ENCODE results near the gene MARCHF6. TPM values are rescaled to one million over a fixed set of nuclear protein-coding genes. Genes with fewer than 3 reads are reported as not detected.
"Not testable (repeated sequence)": the region's sequence is repeated elsewhere in the genome, so short reads cannot be mapped to it uniquely, and the experiment has no call there.

The MARCHF6 gene
- total RNA-seq, 1 experiment from 2014 or later, result 28.7 TPM

GRCh38 chr5:10376544-10376943 lies 23.0 kb downstream of the MARCHF6 start:
- DNase-seq (ENCODE audit: low read depth), result no peak

GRCh38 chr5:10377081-10377480 lies 23.6 kb downstream of the MARCHF6 start:
- no peak for DNase-seq (ENCODE audit: low read depth)

GRCh38 chr5:10381803-10382202 lies 28.3 kb downstream of the MARCHF6 start:
- no peak for DNase-seq (ENCODE audit: low read depth)

- DNase-seq (ENCODE audit: low read depth), result no peak
Observed at GRCh38 chr5:10384483-10384882, 31.0 kb downstream of the MARCHF6 start.

GRCh38 chr5:10387690-10388089 lies 34.2 kb downstream of the MARCHF6 start:
- peak; percentile 76 for DNase-seq (ENCODE audit: low read depth)

- no peak for DNase-seq (ENCODE audit: low read depth)
Observed at GRCh38 chr5:10391130-10391529, 37.6 kb downstream of the MARCHF6 start.

- DNase-seq (ENCODE audit: low read depth), result not testable (repeated sequence)
Observed at GRCh38 chr5:10392567-10393328, 39.3 kb downstream of the MARCHF6 start.

- no peak for DNase-seq (ENCODE audit: low read depth)
Observed at GRCh38 chr5:10393491-10393890, 40.0 kb downstream of the MARCHF6 start.

- no peak for DNase-seq (ENCODE audit: low read depth)
Observed at GRCh38 chr5:10396552-10396951, 43.1 kb downstream of the MARCHF6 start.

- DNase-seq (ENCODE audit: low read depth), result no peak
Observed at GRCh38 chr5:10399839-10400238, 46.3 kb downstream of the MARCHF6 start.

GRCh38 chr5:10400411-10400810 lies 46.9 kb downstream of the MARCHF6 start:
- no peak for DNase-seq (ENCODE audit: low read depth)

- DNase-seq (ENCODE audit: low read depth), result peak; percentile 28
Observed at GRCh38 chr5:10400831-10401230, 47.3 kb downstream of the MARCHF6 start.

GRCh38 chr5:10401498-10401897 lies 48.0 kb downstream of the MARCHF6 start:
- DNase-seq (ENCODE audit: low read depth), result no peak

Other genes with a start within 250 kb of the MARCHF6 start
- 48.2 and 55.5 TPM in 2 replicates for gene ATPSCKMT, start 103.8 kb upstream of the MARCHF6 start, total RNA-seq (2014; rRNA removed)
- 532 and 556 TPM in 2 replicates for gene CCT5, start 103.4 kb upstream of the MARCHF6 start, total RNA-seq (2014; rRNA removed)
- gene CMBL, start 45.8 kb upstream of the MARCHF6 start, total RNA-seq (2014; rRNA removed), result 2.9 and 4.0 TPM in 2 replicates
- gene ROPN1L, start 88.2 kb downstream of the MARCHF6 start, total RNA-seq (2014; rRNA removed), result 1.1 and 1.3 TPM in 2 replicates
- 0.06 and 0.46 TPM in 2 replicates for gene ANKRD33B, start 210.4 kb downstream of the MARCHF6 start, total RNA-seq (2014; rRNA removed)